GM21367 (cell line): ENCODE results near the gene KAZN.

Experiments
- ATAC-seq: cut with Tn5 transposase; IDR thresholded peaks from one replicate; pipeline ENCODE4 v1.9.1; 2021; ENCODE audit not compliant: unreplicated experiment

The KAZN gene

DNA sequence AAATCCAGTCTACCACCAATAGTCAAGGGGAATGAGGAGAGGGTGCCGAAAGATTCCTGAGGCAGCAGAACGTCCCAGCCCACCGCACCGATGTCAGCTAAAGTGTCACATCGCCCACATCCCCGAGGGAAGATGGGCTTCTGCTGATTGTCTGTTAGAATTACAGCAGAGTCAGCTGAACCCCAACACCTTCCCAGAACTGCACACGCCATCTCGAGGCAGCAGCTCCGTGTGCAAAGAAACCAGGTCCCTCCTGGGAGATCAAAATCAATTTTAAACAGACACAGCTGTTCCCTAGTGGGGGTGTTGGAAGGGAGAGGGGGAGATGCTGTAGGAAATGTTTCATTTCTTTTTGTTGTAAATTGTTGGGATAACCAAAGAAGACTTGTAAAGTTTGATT, 12.8 kb upstream of the KAZN start:
- no peak for ATAC-seq

DNA sequence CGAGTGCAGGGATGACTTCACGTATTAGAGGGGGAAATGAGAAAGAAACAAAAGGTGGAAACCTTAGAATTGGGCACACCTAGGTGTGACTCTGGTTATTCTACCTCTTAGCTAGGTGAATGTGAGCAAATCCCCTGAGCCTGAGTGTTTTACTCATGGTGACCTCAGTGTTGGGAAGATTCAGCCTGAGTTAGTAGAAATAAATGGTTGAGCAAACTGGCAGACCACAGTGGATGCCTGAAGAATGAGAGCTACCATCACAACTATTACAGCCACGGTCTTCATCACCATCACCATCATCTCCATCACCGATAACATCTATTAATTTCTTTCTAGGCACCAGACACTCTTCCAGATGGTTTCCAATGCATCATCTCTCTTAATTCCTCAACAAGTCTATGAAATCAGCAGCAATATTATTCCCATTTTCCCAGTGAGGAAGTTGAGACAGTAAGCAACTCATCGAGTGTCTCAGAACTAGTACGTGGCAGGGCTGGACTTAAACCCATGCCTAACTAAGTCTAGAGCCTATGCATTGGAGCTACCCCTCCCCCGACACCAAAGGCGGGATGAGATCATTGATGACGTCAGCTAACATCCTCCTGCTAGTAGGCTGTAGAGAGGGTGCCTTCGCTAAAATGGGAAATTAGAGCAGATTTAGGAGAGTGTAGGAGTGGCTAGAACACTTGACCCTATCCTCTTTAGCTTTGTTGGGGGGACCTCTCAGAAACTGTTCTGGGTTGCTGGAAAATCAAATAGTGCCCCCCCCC, 7.9 kb upstream of the KAZN start:
- no peak for ATAC-seq

DNA sequence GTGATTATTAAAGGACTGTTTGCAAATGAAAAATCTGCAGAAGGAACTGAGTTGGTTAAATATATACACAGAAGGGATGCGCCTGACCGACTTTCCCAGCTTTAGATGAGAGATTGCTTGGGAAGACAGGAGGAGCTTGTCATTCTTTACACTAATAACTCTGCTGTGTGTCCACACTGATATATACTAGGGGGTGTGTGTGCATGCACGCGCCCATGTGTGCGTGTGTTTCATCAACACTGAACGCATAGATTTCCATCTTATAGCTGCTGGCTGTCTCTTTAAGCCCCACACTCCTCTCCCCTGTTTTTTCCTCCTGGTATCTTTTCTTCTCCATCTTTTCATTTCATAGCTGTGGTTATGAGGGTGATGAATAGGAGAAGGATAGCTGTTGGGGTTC, 6.9 kb upstream of the KAZN start:
- ATAC-seq: no peak

DNA sequence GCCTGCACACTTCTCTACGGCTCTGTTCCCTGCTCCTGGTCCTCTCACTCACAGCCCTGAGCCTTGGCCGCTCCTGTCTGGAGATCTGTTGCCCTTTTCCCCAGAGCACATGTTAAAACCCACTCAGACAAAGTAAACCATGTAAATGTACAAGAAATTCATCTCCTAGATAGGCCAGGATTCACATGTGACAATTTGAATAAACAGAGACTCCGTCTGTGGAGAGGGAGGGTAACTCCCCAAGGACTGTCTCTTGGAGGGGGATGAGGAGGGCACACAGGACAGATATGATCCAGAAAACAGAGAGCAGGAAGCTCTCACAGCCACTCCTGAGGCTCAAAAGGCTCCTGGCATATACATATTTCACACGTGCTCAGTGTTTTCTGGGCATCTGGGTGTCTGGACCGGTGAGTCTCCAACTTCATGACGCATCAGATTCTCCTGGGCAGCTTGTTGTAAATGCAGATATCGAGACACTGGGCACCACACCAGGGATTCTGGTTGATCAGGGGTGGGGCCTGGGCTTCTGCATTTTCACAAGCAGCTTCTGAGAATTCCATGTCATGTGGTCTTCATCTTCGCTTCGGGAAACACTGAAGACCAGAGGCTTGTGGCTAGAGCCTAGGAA, 6.4 kb upstream of the KAZN start:
- ATAC-seq: no peak

DNA sequence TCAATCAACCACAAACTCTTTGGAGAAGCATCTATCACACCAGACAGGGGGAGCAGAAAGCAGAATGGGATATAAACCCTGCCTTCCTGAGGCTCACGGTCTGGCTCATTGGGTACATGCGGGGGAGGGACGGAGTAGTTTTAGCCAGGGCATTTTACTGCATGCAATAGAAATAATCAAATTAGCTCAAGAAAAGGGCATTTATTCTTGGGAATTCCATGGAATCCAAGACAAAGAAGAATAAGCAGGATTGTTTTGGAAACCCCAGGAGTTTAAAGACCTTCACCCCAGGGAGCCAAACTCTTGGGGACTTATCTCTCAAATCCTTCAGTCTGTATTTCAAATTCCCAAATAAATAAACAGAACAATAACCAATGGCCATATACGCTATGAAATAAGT, 5.2 kb upstream of the KAZN start:
- no peak for ATAC-seq

DNA sequence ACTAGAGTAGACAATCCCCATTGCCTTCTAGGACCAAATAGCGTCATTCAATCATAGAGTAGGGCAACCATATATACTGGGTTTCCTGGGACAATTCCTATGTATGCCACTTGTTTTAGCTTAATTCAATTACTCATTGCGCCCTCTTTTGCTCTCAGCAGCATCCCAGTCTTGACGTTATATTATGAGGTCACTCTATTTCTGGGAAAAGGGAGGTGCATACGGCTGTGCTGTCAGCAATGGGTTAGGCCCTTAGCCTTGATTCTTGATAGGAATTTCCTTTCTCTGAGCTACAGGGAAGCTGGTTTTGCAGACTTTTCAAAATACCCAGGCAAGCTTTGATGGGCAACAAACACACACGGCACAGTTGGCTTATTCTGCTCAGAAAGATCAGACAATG, 4.4 kb upstream of the KAZN start:
- no peak for ATAC-seq

DNA sequence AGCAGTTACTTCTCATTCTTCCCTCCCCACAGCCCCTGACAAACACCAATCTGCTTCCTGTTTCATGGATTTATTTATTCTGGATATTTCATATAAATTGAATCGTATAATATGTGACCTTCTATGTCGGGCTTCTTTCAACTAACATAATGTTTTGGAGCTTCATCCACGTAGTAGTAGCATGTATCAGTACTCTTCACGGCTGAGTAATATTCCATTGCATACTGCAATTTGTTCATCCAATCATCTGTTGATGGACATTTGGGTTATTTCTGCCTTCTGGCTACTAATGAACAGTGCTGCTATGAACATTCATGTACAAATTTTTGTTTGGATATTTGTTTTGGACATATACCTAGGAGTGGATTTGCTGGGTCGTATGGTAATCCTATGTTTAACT, 1.9 kb upstream of the KAZN start:
- ATAC-seq: no peak

DNA sequence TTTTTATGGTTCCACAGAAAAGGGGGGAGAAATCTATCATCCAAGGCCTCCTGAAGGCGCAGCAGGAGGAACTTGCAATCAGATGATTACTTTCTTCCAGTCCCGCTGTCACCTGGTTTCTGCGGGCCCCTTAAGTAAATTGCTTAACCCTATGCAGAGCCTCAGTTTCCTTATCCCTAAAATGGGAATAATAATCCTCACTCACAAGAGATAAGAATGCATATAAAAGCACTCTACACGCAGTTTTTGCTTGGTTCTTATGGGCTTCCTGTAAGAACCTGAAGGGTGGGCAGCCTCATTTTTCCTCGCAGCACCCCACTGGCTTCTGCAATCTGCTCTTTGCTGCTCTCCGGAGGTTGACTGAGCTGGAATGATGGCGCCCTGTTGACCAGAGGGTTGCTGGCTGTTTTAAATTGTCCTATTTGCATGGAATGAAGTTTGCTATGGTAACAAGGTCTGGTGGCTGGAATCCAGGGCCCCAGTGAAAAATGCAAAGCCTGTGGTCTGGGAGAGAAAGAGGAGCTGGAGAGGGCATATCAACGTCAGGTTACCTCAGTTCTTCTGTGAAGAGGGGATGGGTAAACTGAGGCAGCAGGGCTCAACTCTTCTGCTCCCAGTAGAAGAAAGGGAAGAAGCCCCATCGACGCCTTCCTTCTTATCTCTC, 1.0 kb upstream of the KAZN start:
- ATAC-seq: no peak

DNA sequence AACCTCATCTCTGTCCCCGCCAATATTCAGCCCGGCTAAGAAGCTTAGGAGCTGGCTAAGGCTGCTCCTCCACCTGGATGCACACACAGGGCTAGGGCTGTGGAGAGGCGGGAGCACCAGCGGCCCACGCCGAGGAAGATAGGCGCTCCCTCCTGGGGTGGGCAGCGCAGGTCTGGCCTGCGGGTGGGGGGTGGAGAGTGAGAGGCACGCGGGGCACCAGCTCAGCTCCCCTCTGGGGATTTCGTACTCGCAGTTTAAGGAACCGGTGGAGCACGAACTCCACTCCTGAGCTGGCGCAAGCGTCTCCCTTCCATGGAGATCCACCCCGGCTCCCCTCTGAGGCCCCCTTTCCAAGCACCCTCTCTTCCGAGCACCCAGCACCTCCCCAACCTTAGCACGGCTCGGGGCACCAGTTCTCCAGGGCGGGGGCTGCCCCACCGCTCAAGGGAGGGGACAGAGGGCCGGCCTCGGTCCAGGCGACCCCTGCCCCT, 433 bp upstream of the KAZN start:
- no peak for ATAC-seq

DNA sequence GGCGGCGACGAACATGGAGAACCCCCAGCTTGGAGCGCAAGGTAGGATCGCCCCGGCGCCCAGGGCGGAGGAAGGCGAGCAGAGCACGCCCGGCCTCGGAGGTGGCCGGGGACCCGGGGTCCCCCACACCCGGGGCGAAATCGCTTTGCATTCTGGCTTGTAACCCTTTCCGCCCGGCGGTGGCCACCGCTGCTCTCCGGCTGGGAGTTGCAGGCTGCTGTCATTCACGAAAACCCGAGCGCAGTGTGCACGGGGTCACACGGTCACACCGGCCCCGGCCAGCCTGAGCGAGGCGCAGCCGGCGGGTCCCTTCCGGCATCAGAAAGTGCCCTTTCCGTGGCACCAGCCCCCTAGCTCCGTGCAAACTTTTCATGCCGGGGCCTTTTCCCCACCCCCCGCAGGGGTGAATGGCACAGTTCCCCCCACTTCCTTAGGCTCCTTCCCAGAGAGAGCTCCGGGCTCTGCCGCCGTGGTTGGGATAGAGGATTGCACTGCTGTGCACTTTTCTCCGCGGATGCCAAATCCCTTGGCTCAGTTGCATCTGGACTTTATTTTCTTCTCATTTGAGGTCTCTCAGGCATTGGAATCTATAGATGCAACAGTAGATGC, 802 bp downstream of the KAZN start:
- no peak for ATAC-seq

DNA sequence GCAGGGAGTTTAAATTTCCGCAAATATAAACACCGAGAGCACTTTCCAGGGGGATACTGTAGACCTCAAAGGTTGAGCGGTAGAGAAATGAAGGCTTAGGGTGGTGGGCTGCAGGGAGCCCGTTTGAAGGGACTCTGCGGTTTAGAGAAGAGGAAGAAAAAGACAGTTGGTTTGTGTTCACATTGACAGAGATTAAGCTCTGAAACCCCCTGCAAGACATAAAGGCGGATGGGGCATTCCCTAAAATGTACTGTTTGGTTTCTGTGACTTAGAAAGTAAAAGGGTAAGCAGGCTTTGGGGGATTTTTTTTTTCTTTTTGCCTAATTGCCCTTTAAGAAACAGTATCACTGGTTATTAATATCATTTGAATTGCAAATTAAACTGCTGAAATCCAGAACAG, 1.3 kb downstream of the KAZN start:
- no peak for ATAC-seq

DNA sequence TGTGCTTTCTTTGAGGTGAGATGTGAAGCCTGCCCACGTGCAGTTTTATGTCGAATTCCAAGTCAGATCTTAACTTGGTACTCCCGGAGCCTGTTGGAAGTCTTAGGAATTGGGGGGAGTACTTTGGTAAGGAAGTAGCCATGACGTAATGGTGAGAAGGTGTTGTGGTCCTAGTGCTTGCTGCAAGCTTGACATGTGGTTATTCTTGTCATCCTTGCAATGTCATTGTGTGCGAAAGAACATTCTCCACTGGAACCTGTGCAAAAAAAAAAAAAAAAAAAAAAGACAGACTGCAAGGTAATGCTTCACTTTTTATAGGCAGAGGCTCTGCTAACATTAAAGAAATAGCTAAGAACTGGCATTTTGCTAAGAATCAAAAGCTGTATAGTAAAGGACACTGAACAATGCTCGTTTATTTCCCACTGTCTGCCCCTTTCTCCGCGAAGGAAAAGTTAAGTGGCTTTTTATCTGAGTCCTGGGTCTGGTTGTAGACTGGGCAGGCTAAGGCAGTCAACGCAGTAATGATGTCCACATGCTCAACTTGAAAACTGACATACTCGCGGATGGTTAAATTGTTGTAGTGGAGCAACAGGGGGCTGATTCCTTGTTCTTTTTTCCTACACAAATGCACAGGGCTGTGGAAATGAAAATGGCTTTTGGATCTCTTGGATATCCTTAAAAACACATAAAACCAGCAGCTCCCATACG, 2.1 kb downstream of the KAZN start:
- no peak for ATAC-seq

DNA sequence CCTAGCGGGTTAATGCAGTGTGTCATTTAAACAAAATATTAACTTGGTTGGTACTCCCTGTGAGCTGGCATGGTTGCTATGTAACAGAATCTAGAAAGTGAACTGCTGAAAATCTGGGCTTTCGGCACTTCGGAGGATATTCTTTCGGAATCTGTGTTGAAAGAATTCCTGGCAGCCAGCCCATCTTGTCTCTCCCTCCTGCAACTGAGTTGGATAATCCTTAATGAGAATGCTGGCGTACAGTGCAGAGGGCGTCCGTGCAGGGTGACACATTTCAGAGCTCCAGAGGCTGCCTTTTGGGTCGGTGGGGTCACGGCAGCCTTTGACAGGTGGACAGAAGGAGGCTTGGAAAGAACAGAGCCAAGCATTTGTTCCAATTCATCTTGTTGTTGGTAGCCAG, 3.7 kb downstream of the KAZN start:
- ATAC-seq: no peak

DNA sequence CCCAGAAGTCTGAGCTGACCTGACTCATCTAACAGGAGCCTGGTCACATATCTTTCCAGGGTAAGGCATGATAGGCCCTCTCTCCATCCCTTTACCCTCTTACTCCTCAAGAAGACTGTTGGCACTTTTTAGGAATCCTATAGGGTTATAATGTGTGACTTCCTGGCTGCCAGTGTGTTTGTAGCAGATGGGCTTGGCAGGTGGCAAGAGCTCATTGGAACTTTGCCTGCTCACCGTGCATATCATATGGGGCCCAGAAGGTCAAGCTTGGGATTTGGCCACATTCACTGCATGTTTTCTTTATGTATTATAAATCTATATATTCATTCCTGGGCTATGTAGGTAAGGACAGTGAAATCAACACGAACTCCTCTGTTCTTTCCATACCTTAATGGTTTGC, 5.2 kb downstream of the KAZN start:
- no peak for ATAC-seq

DNA sequence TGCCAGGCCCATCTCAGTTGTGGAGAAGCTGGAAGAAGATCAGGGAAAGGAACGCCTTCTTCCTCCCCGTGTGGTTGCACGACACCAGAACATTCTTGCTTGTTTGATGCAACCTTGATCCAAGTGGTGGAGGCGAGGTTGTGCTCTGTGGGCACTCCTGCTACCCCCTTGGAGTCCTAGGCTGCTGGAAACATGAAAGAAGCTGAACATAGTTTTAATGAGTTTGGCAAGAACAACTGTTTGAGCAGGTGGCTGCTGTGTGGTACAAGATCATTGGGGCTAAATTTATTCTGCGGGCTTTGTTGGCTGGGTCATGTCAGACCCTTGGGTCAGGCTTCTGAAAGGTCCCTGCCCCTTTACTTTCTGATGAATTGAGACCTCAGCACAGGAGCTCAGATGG, 5.9 kb downstream of the KAZN start:
- ATAC-seq: no peak

DNA sequence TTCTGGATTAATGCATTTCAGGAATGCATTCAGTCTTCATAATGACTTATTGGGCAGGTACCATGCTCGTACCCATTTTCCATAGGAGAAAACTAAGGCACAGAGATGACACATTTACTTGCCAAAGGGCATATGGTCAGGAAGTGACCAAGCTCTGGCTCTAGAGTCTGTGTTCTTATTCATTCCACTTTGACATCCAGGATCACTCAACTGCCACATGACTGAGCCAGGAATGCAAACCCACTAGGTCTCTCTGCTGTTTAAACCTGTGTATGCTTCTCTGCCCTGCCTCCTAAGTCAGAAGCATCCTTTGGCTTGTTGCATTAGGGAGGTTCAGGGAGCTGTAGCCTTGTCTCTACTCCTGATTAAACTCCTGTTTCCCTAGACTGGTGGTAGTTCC, 7.5 kb downstream of the KAZN start:
- ATAC-seq: no peak

DNA sequence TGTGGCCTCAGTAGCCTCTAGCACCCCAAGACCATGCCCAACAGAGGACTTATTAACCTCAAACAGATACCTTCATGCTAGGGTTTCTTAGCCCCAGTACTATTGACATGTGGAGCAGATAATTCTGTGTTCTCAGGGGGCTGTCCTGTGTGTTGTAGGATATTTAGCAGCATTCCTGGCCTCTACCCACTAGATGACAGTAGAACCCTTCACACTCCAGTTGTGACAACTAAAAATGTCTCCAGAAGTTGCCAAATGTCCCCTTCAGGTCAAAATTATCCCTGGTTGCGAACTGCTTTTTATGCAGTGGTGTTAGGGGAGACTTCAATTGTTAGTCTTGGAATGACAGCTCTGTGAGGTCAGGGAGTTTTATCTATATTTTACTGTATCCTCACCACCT, 8.1 kb downstream of the KAZN start:
- no peak for ATAC-seq

DNA sequence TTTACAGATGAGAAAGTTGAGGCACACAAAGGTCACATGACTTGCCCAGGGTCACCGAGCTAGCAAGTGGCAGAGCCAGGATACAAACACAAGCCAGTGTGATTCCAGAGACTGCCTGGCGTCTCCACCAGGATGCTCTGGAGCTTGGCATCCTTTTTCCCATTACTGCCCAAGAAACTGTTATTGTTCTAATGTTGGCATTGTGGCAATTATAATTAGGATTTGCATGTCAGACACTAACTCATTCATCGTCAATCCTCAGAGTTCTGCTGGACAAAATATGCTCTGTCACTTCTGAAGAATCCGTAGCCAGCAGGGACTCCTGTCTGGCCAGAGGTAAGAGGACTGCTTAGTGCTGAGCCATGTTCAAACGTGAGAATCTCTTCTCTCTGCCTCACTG, 8.8 kb downstream of the KAZN start:
- ATAC-seq: no peak

DNA sequence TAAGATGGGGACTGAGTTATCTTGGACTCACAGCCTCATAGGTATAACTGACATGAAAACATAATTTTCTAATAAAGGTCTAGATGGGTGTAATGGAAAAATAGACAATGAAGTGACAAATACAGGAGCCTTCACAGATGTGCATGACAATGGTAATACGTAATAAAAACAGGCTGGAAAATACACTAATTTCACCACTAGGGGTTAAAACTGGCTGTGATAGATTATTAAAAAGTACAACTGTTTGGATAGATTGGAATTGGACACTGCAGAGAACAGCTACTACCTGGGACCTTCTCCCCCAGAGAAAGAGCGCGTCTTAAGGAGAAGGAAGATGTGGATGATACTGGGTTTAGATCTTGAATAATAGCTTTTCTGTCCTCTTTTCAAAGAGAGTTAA, 9.8 kb downstream of the KAZN start:
- ATAC-seq: no peak

DNA sequence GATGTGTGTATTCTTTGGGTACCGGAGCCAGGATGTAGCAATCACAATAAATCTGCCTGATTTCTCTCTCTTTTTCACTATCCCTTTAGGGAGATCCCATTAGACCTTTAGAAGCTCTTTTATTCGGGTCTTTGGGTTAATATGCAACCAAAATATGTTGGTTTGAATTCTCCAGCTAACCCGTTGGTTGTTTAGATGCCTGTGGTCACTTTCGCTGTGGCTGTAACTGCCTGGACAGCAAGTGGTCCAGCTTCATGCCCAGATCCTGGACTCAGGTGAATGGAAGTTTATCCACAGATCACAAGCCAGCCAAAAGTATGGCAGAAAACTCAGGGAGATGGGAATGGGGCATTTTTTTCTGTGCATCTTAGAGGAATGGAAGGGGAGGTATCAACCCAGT, 12.3 kb downstream of the KAZN start:
- no peak for ATAC-seq

DNA sequence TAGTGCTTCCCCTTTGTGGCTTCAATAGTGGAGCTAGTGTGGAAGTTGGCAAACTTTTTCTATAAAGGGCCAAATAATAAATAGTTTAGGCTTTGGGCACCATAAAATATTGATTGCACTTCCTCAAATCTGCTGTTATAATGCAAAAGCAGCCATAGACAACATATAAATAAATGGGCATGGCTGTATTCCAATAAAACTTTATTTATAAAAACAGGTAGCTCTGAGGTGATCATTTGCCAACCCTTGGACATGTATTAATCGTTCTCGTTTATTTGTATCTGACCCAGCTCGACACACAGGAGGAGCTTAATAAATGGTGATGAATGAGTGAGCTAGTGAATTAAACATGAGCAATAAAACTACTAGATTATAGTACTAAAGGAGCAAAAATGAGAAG, 13.3 kb downstream of the KAZN start:
- no peak for ATAC-seq
